ENCODE measurements around the gene UBQLN4.

UBQLN4 gene

DNA sequence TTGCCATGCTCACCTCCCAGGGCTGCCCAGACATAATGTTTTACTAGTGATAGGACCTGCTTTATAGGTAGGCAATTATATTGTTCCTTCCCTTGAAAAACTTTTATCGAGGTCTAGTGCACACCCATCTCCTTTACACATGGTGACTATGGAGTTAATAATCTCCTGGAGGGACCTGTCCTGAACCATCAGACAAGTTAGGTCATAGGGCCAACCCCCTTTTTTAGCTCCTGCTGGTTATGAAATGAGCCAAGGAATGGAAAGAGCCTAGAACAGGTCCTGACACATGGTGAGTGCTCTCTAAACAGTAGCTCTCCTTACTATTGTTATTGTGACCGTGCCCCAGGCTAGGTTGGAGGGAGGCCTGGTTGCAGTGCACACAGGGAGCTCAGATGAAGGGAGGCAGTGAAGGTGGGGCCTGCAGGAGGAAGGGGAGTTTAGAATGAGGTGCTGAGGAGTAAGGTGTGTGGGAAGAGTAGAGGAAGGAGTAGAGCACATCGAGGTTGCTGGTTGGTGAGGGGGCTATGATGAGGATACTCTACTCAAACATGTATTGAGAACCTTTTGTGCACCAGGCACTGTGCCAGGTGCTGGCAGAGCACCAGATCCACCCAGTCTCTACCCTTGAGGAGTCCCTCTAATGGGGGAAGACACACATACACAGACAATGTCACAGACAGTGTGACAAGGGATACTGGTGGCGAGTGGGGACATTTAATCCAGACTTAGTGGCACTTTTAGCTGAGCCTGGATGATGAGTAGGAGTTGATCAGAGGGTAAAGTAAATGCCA, 46.8 kb upstream of the UBQLN4 start:
- Histone ChIP-seq H3K79me2 (ENCODE audit: insufficient read depth, low read length) (no peaks in the 10 kb centered on the region), H3K4me2 (ENCODE audit: low read depth, low read length, poor library complexity, severe bottlenecking) (no peak overlapping the region), H3K27me3 (ENCODE audit: low read length) (no peaks in the 10 kb centered on the region), H3K36me3 (ENCODE audit: low read length) (no peaks in the 10 kb centered on the region), H3K27ac (ENCODE audit: low read depth, low read length) (no peak overlapping the region), H2AFZ (ENCODE audit: low read depth, low read length, severe bottlenecking) (no peak overlapping the region), H3K9me2 (replicated peaks; ENCODE audit: insufficient read depth, low read length) (no peaks in the 10 kb centered on the region), H3K9ac (ENCODE audit: low read length) (no peak overlapping the region), H3F3A (ENCODE audit: insufficient read depth) (no peaks in the 10 kb centered on the region), H3K9me3 (ENCODE audit: insufficient read depth, low read length) (no peaks in the 10 kb centered on the region), H3K4me3 (ENCODE audit: insufficient read depth, low read length, poor library complexity, severe bottlenecking) (no peak overlapping the region), H4K20me1 (ENCODE audit: low read depth, low read length) (no peaks in the 10 kb centered on the region)
- no peak for TF ChIP-seq EZH2phosphoT487 (conservative IDR thresholded peaks at IDR 0.05; ENCODE audit: low read length)
- TF ChIP-seq, protein P1, sequence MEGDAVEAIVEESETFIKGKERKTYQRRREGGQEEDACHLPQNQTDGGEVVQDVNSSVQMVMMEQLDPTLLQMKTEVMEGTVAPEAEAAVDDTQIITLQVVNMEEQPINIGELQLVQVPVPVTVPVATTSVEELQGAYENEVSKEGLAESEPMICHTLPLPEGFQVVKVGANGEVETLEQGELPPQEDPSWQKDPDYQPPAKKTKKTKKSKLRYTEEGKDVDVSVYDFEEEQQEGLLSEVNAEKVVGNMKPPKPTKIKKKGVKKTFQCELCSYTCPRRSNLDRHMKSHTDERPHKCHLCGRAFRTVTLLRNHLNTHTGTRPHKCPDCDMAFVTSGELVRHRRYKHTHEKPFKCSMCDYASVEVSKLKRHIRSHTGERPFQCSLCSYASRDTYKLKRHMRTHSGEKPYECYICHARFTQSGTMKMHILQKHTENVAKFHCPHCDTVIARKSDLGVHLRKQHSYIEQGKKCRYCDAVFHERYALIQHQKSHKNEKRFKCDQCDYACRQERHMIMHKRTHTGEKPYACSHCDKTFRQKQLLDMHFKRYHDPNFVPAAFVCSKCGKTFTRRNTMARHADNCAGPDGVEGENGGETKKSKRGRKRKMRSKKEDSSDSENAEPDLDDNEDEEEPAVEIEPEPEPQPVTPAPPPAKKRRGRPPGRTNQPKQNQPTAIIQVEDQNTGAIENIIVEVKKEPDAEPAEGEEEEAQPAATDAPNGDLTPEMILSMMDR (IDR thresholded peaks at IDR 0.05; ENCODE audit: insufficient read depth, low read length, poor library complexity, severe bottlenecking), result no peak

- H3K27ac ChIP-seq (ENCODE audit: low read depth, low read length), result no peak overlapping the region
- no peaks in the 10 kb centered on the region for H3K27me3 ChIP-seq (ENCODE audit: low read length)
- H3K79me2 ChIP-seq (ENCODE audit: insufficient read depth, low read length), result no peaks in the 10 kb centered on the region
- H3K9ac ChIP-seq (ENCODE audit: low read length), result no peak overlapping the region
- no peaks in the 10 kb centered on the region for H3K9me3 ChIP-seq (ENCODE audit: insufficient read depth, low read length)
- no peak for TF ChIP-seq EZH2phosphoT487 (conservative IDR thresholded peaks at IDR 0.05; ENCODE audit: low read length)
- TF ChIP-seq, protein P1 (IDR thresholded peaks at IDR 0.05; ENCODE audit: insufficient read depth, low read length, poor library complexity, severe bottlenecking), result no peak
- H3K9me2 ChIP-seq (replicated peaks; ENCODE audit: insufficient read depth, low read length), result no peaks in the 10 kb centered on the region
- no peak overlapping the region for H3K4me2 ChIP-seq (ENCODE audit: low read depth, low read length, poor library complexity, severe bottlenecking)
- no peak overlapping the region for H3K4me3 ChIP-seq (ENCODE audit: insufficient read depth, low read length, poor library complexity, severe bottlenecking)
- H3F3A ChIP-seq (ENCODE audit: insufficient read depth), result no peaks in the 10 kb centered on the region
- no peak overlapping the region for H2AFZ ChIP-seq (ENCODE audit: low read depth, low read length, severe bottlenecking)
- no peaks in the 10 kb centered on the region for H3K36me3 ChIP-seq (ENCODE audit: low read length)
- H4K20me1 ChIP-seq (ENCODE audit: low read depth, low read length), result no peaks in the 10 kb centered on the region
These were observed 45.7 kb upstream of the UBQLN4 start for GRCh38 chr1:156099282-156099681.

DNA sequence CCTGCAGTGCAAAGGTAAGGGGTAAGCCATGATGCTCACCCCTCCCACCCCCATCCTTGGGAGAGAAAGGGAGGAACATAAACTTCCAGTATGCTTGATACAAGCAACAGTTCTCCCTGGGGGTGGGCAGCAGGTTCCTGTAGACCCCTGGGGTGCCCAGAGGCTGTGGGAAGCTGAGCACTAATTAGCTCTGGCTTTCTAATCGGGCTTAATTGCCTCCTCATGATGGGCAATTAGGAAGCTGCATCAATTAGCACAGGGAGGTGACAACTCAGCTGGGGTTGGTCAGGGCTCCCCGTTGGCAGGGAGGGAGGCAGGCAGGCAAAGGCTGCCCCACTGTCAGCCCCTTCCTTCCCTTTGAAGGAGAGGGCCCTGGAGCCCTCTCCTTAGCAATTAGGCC, 45.2 kb upstream of the UBQLN4 start:
- Histone ChIP-seq H3K27ac (ENCODE audit: low read depth, low read length) (no peak overlapping the region), H3K27me3 (ENCODE audit: low read length) (no peaks in the 10 kb centered on the region), H3K4me3 (ENCODE audit: insufficient read depth, low read length, poor library complexity, severe bottlenecking) (no peak overlapping the region), H4K20me1 (ENCODE audit: low read depth, low read length) (no peaks in the 10 kb centered on the region), H2AFZ (ENCODE audit: low read depth, low read length, severe bottlenecking) (no peak overlapping the region), H3K36me3 (ENCODE audit: low read length) (no peaks in the 10 kb centered on the region), H3K9ac (ENCODE audit: low read length) (no peak overlapping the region), H3K79me2 (ENCODE audit: insufficient read depth, low read length) (no peaks in the 10 kb centered on the region), H3F3A (ENCODE audit: insufficient read depth) (no peaks in the 10 kb centered on the region), H3K9me2 (replicated peaks; ENCODE audit: insufficient read depth, low read length) (no peaks in the 10 kb centered on the region), H3K4me2 (ENCODE audit: low read depth, low read length, poor library complexity, severe bottlenecking) (no peak overlapping the region), H3K9me3 (ENCODE audit: insufficient read depth, low read length) (no peaks in the 10 kb centered on the region)
- TF ChIP-seq EZH2phosphoT487 (conservative IDR thresholded peaks at IDR 0.05; ENCODE audit: low read length), result no peak
- TF ChIP-seq, protein P1 (IDR thresholded peaks at IDR 0.05; ENCODE audit: insufficient read depth, low read length, poor library complexity, severe bottlenecking), result no peak
